GM23338 (cell line): ENCODE data around the gene PPM1F. TPM values are rescaled to one million over a fixed set of nuclear protein-coding genes. Genes with fewer than 3 reads are reported as not detected.
A peak's percentile ranks its signal among the peaks of the same experiment; 100 is the strongest.

Source experiments
- ATAC-seq: fragments of 200-7000 bp; cut with Tn5 transposase; 3 replicates; pipeline ENCODE4 v1.9.1; 2020
- DNase-seq: peaks from one replicate; pipeline ENCODE4 v3.0.0-alpha.2; 2015; ENCODE audit warnings: low spot score
- H2AFZ ChIP-seq: fragments of 200-600 bp; sonication (generic); 2 replicates; pipeline ENCODE4 v1.8.0; 2016; ENCODE audit warnings: antibody characterized with exemption, mild to moderate bottlenecking, moderate library complexity
- H3F3A ChIP-seq: fragments of 200-600 bp; sonication (generic); replicated peaks from 2 replicates; pipeline ENCODE4 v1.8.0; 2017; ENCODE audit warnings: antibody characterized with exemption, mixed run types, low read depth
- H3K27ac ChIP-seq: fragments of 200-600 bp; sonication (generic); 2 replicates; pipeline ENCODE4 v1.6.1; 2016; ENCODE audit warnings: low read depth
- H3K27me3 ChIP-seq: fragments of 200-600 bp; sonication (generic); 2 replicates; pipeline ENCODE4 v1.8.0; 2016; ENCODE audit warnings: mild to moderate bottlenecking, mixed run types, moderate library complexity; ENCODE audit not compliant: insufficient read depth
- H3K36me3 ChIP-seq: fragments of 200-600 bp; sonication (generic); 2 replicates; pipeline ENCODE4 v1.8.0; 2016; ENCODE audit warnings: mild to moderate bottlenecking; ENCODE audit not compliant: insufficient read depth
- H3K4me1 ChIP-seq: fragments of 200-600 bp; sonication (generic); 2 replicates; pipeline ENCODE4 v1.8.0; 2016; ENCODE audit warnings: mild to moderate bottlenecking, moderate library complexity; ENCODE audit not compliant: insufficient read depth
- H3K4me2 ChIP-seq: fragments of 200-600 bp; sonication (generic); 2 replicates; pipeline ENCODE4 v1.7.1; 2017; ENCODE audit warnings: mixed run types
- H3K4me3 ChIP-seq: fragments of 200-600 bp; sonication (generic); 2 replicates; pipeline ENCODE4 v1.6.1; 2016; ENCODE audit warnings: mixed run types
- H3K79me2 ChIP-seq: fragments of 200-600 bp; sonication (generic); replicated peaks from 2 replicates; pipeline ENCODE4 v1.8.0; 2017; ENCODE audit warnings: mild to moderate bottlenecking; ENCODE audit not compliant: insufficient read depth
- H3K9me2 ChIP-seq: fragments of 200-600 bp; sonication (generic); 2 replicates; pipeline ENCODE4 v1.8.0; 2017; ENCODE audit not compliant: insufficient read depth
- H4K20me1 ChIP-seq: fragments of 200-600 bp; sonication (generic); replicated peaks from 2 replicates; pipeline ENCODE4 v1.8.0; 2017; ENCODE audit warnings: mild to moderate bottlenecking; ENCODE audit not compliant: insufficient read depth
- H3K27ac Mint-ChIP-seq: 2 replicates; pipeline ENCODE4 v1.8.0; 2020; ENCODE audit warnings: inconsistent platforms, mild to moderate bottlenecking, moderate library complexity, mixed read lengths
- H3K27me3 Mint-ChIP-seq: 3 replicates; pipeline ENCODE4 v1.8.0; 2022; ENCODE audit warnings: low read depth, mild to moderate bottlenecking, moderate library complexity, mixed read lengths, inconsistent platforms; ENCODE audit not compliant: insufficient read depth, poor library complexity
- H3K36me3 Mint-ChIP-seq: 3 replicates; pipeline ENCODE4 v1.8.0; 2021; ENCODE audit warnings: low read depth, mild to moderate bottlenecking, inconsistent platforms, moderate library complexity, mixed read lengths
- H3K4me1 Mint-ChIP-seq: 3 replicates; pipeline ENCODE4 v1.8.0; 2020; ENCODE audit warnings: mild to moderate bottlenecking, inconsistent platforms, mixed read lengths
- H3K4me3 Mint-ChIP-seq: 3 replicates; pipeline ENCODE4 v1.8.0; 2021; ENCODE audit warnings: moderate library complexity, mild to moderate bottlenecking, inconsistent platforms, mixed read lengths
- H3K9me3 Mint-ChIP-seq: 3 replicates; pipeline ENCODE4 v1.8.0; 2020; ENCODE audit warnings: moderate library complexity, mild to moderate bottlenecking, inconsistent platforms, mixed read lengths
- CREB1 ChIP-seq: fragments of 250-450 bp; sonication (Bioruptor Pico); IDR thresholded peaks from 2 replicates; pipeline ENCODE4 v1.5.0; 2020; ENCODE audit warnings: low read depth, mild to moderate bottlenecking, moderate library complexity
- CTCF ChIP-seq, 2 experiments: fragments of 200-600 bp in 1 of 2; sonication (generic) in 1 of 2; conservative IDR thresholded peaks; 2 replicates each; pipeline versions ENCODE4 v1.5.1 to v1.6.1; 2016 to 2017; ENCODE audit warnings: antibody characterized with exemption in 2 of 2, low read depth in 2 of 2, mild to moderate bottlenecking in 2 of 2, moderate library complexity in 1 of 2
- ETS1 ChIP-seq: IDR thresholded peaks from 2 replicates; pipeline ENCODE4 v1.6.1; 2016; ENCODE audit warnings: antibody characterized with exemption
- EZH2 ChIP-seq: fragments of 200-600 bp; sonication (generic); IDR thresholded peaks from one replicate; pipeline ENCODE4 v1.8.0; 2017; ENCODE audit warnings: antibody characterized with exemption, mild to moderate bottlenecking, low read depth; ENCODE audit not compliant: unreplicated experiment
- EZH2phosphoT487 ChIP-seq: fragments of 200-600 bp; sonication (generic); IDR thresholded peaks from one replicate; pipeline ENCODE4 v1.8.1; 2018; ENCODE audit warnings: antibody characterized with exemption; ENCODE audit not compliant: unreplicated experiment
- JUNB ChIP-seq: IDR thresholded peaks from one replicate; pipeline ENCODE4 v1.6.1; 2016; ENCODE audit warnings: antibody characterized with exemption; ENCODE audit not compliant: unreplicated experiment
- NANOG ChIP-seq: IDR thresholded peaks from 2 replicates; pipeline ENCODE4 v1.6.1; 2016; ENCODE audit warnings: antibody characterized with exemption, borderline replicate concordance
- POLR2AphosphoS5 ChIP-seq: IDR thresholded peaks from 2 replicates; pipeline ENCODE4 v1.6.1; 2016; ENCODE audit warnings: antibody characterized with exemption, low read depth
- STAT1 ChIP-seq: IDR thresholded peaks from one replicate; pipeline ENCODE4 v1.6.1; 2016; ENCODE audit warnings: antibody characterized with exemption; ENCODE audit not compliant: unreplicated experiment
- ZNF114 ChIP-seq: fragments of 250-450 bp; sonication (Bioruptor Pico); IDR thresholded peaks from 2 replicates; pipeline ENCODE4 v1.5.0; 2020; ENCODE audit warnings: mild to moderate bottlenecking, moderate library complexity
- polyA plus RNA-seq: library from polyadenylated mRNA; unstranded; fragments of >200 nt; fragmentation: Nextera tagmentation; extraction: Ambion mirVana; gene quantifications from 2 replicates; pipeline ENCODE4 v1.2.1, GENCODE V29; 2016
- total RNA-seq: library from RNA; depleted of rRNA; stranded (reverse); fragments of >200 nt; shearing (Covaris generic); gene quantifications from 2 replicates; pipeline ENCODE4 v1.2.3, GENCODE V29; 2014
- TF ChIP-seq, protein P1 (sequence below): fragments of 250-450 bp; sonication (Bioruptor Pico); IDR thresholded peaks from 2 replicates; pipeline ENCODE4 v1.5.0; 2020; ENCODE audit warnings: mild to moderate bottlenecking, moderate library complexity

Gene PPM1F
- total and polyA plus RNA-seq, 2 experiments from 2014 or later, result 7.1 to 29.3 TPM

DNA sequence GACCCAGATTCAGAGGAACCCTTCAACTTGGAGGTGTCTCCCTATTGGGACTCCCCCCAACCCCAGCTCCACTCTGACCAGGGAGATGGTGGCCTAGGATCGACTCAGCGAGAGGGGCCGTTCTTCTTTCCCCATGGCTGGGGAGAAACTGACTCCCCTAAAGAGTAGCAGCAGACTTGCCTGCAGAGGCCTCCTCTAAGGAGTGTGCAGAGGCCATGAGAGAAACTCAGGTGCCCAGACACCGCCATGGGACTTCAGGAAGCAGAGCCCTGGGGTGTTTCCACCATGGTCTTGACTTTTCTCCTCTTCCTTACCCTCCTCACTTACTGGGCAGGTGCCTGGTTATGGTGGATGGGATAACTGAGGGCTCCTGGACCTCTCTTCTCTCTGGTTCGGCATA is 32.6 kb upstream of the PPM1F start:
- Histone ChIP-seq H3K36me3 (no peaks in the 10 kb centered on the region), H2AFZ (peak overlapping the region; percentile 59), H3K9me2 (no peaks in the 10 kb centered on the region), H3K27ac (no peak overlapping the region), H3F3A (no peaks in the 10 kb centered on the region; the same call in 1 of the 2 replicates), H3K4me2 (no peak overlapping the region), H3K4me1 (peaks cover 3% of the 10 kb centered on the region; the same call in 1 of the 2 replicates), H3K27me3 (peaks cover 67% of the 10 kb centered on the region), H3K4me3 (no peak overlapping the region), H4K20me1 (peaks cover 10% of the 10 kb centered on the region), H3K79me2 (peaks cover 20% of the 10 kb centered on the region)
- Mint-ChIP-seq H3K27ac (no peak overlapping the region), H3K27me3 (peaks cover 39% of the 10 kb centered on the region), H3K4me1 (peaks cover 6% of the 10 kb centered on the region), H3K36me3 (no peaks in the 10 kb centered on the region), H3K9me3 (no peaks in the 10 kb centered on the region), H3K4me3 (no peak overlapping the region)
- TF ChIP-seq ZNF114 (no peak), JUNB (no peak), EZH2phosphoT487 (no peak), NANOG (no peak), STAT1 (no peak), EZH2 (no peak), CTCF (conservative IDR thresholded peaks at IDR 0.05; ENCODE audit: low read depth in 2 of 2) (no peak), ETS1 (no peak), POLR2AphosphoS5 (no peak), CREB1 (CRISPR knock-in tag) (no peak)
- TF ChIP-seq, protein P1, sequence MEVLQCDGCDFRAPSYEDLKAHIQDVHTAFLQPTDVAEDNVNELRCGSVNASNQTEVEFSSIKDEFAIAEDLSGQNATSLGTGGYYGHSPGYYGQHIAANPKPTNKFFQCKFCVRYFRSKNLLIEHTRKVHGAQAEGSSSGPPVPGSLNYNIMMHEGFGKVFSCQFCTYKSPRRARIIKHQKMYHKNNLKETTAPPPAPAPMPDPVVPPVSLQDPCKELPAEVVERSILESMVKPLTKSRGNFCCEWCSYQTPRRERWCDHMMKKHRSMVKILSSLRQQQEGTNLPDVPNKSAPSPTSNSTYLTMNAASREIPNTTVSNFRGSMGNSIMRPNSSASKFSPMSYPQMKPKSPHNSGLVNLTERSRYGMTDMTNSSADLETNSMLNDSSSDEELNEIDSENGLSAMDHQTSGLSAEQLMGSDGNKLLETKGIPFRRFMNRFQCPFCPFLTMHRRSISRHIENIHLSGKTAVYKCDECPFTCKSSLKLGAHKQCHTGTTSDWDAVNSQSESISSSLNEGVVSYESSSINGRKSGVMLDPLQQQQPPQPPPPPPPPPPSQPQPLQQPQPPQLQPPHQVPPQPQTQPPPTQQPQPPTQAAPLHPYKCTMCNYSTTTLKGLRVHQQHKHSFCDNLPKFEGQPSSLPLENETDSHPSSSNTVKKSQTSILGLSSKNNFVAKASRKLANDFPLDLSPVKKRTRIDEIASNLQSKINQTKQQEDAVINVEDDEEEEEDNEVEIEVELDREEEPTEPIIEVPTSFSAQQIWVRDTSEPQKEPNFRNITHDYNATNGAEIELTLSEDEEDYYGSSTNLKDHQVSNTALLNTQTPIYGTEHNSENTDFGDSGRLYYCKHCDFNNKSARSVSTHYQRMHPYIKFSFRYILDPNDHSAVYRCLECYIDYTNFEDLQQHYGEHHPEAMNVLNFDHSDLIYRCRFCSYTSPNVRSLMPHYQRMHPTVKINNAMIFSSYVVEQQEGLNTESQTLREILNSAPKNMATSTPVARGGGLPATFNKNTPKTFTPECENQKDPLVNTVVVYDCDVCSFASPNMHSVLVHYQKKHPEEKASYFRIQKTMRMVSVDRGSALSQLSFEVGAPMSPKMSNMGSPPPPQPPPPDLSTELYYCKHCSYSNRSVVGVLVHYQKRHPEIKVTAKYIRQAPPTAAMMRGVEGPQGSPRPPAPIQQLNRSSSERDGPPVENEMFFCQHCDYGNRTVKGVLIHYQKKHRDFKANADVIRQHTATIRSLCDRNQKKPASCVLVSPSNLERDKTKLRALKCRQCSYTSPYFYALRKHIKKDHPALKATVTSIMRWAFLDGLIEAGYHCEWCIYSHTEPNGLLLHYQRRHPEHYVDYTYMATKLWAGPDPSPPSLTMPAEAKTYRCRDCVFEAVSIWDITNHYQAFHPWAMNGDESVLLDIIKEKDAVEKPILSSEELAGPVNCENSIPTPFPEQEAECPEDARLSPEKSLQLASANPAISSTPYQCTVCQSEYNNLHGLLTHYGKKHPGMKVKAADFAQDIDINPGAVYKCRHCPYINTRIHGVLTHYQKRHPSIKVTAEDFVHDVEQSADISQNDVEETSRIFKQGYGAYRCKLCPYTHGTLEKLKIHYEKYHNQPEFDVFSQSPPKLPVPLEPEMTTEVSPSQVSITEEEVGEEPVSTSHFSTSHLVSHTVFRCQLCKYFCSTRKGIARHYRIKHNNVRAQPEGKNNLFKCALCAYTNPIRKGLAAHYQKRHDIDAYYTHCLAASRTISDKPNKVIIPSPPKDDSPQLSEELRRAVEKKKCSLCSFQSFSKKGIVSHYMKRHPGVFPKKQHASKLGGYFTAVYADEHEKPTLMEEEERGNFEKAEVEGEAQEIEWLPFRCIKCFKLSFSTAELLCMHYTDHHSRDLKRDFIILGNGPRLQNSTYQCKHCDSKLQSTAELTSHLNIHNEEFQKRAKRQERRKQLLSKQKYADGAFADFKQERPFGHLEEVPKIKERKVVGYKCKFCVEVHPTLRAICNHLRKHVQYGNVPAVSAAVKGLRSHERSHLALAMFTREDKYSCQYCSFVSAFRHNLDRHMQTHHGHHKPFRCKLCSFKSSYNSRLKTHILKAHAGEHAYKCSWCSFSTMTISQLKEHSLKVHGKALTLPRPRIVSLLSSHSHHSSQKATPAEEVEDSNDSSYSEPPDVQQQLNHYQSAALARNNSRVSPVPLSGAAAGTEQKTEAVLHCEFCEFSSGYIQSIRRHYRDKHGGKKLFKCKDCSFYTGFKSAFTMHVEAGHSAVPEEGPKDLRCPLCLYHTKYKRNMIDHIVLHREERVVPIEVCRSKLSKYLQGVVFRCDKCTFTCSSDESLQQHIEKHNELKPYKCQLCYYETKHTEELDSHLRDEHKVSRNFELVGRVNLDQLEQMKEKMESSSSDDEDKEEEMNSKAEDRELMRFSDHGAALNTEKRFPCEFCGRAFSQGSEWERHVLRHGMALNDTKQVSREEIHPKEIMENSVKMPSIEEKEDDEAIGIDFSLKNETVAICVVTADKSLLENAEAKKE (CRISPR knock-in tag), result no peak
- DNase-seq (no peak), ATAC-seq (no peak)
